ENCODE results near the gene MED23. TPM values are rescaled to one million over a fixed set of nuclear protein-coding genes. Genes with fewer than 3 reads are reported as not detected.

Gene MED23
- total RNA-seq, 4 donors from 2014 or later: 28.8 to 50.3 (median 36.7) TPM

DNA sequence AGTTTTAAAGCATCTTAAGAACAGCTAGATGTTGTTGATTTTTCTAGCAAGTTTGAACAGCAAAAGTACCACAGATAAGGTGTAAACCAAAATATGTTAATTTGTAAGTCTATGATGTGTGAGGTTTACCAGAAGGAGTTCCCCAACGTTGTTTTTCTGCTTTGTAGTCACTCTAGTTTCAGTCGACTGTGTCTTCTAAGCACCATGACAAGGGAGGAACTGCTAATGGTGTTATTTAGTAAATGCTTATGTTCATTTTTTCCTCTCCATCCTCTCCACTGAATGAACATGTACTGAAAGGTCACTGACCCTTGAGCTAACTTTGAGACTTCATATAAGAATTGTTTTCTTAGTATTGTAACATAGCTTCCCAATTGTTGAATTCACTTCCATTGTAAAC lies 12.1 kb upstream of the MED23 start:
- Histone ChIP-seq H3K4me1 (peaks cover 0 to 2% (median 0%) of the 10 kb centered on the region in 4 donors), H3K36me3 (no peaks in the 10 kb centered on the region), H3K9me3 (no peaks in the 10 kb centered on the region), H3K27me3 (no peaks in the 10 kb centered on the region), H3K27ac (no peak overlapping the region), H3K4me3 (no peak overlapping the region)
- TF ChIP-seq POLR2A (IDR thresholded peaks at IDR 0.05): no peak
- TF ChIP-seq, protein P1, sequence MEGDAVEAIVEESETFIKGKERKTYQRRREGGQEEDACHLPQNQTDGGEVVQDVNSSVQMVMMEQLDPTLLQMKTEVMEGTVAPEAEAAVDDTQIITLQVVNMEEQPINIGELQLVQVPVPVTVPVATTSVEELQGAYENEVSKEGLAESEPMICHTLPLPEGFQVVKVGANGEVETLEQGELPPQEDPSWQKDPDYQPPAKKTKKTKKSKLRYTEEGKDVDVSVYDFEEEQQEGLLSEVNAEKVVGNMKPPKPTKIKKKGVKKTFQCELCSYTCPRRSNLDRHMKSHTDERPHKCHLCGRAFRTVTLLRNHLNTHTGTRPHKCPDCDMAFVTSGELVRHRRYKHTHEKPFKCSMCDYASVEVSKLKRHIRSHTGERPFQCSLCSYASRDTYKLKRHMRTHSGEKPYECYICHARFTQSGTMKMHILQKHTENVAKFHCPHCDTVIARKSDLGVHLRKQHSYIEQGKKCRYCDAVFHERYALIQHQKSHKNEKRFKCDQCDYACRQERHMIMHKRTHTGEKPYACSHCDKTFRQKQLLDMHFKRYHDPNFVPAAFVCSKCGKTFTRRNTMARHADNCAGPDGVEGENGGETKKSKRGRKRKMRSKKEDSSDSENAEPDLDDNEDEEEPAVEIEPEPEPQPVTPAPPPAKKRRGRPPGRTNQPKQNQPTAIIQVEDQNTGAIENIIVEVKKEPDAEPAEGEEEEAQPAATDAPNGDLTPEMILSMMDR (IDR thresholded peaks at IDR 0.05): no peak
- DNase-seq: no peak

DNA sequence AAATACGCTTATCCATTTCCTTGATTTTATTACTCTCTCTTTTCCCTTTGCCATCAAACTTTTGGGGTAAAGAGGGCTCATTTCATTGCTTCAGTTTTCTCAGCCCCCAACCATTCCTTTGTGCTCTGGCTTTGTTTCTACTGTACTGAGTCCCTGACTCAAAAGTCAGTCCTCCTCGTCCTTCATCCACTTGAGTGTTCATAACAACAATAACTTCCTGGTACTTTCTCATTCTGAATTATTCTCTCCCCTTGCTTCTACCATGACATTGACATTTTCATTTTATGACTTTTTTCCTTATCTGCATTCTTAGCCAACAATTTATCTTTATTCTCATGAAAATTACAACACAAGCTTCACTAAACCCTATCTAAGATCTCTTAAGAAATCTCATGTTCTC lies 10.0 kb upstream of the MED23 start:
- Histone ChIP-seq H3K27me3 (no peaks in the 10 kb centered on the region), H3K9me3 (no peaks in the 10 kb centered on the region), H3K27ac (no peak overlapping the region), H3K4me3 (peak overlapping the region in 1 of 4 donors; percentile 27), H3K4me1 (peaks cover 0 to 2% (median 0%) of the 10 kb centered on the region in 4 donors), H3K36me3 (no peaks in the 10 kb centered on the region)
- no peak for DNase-seq
- TF ChIP-seq POLR2A (IDR thresholded peaks at IDR 0.05): no peak
- TF ChIP-seq, protein P1 (IDR thresholded peaks at IDR 0.05): no peak

DNA sequence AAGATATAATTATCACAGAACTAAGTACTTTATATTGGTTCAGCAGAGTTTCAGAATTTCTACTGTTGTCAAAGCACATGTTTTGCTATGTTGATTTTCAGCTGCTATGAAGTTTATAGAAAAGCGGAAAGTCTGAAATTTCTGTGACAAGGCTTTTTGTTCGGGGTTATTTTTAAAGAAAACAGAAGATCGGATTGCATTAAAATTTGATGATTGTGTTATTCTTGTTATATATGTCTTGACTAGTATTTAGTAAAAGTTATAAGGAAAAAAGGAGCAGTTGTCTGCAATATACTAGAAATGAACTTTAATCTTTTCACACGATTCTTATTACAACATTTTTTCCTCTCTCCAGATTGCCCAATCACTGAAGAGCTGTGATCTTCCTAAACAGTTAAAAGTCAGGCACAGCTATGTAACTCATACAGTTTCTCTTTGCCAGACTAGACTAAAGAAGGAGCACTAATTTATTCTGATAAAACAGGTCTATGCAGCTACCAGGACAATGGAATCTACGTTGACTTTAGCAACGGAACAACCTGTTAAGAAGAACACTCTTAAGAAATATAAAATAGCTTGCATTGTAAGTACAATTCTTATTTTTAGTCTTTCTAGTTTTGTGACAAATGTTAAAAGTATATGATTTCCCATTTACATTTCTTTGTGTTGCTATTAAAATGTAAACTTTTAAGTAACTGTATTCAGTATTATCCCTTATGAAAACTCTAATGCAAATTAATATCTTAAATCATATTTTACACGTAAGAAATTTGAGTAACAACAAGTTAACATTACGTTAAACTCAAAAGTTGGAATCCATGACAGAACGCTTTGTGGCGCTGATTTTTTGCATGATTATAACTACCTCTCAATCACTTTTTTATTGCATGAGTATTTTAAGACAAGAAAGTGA lies 9.1 kb upstream of the MED23 start, which contains the start of gene ENPP3:
ENPP3 (plus strand) TSS at position 423 of the 913 bp plus-strand sequence; CDS start at position 506, 83 bp downstream.
- Histone ChIP-seq H3K27ac (no peak within 1 kb of the TSS), H3K4me3 (peak within 1 kb of the TSS in 2 of 4 donors; percentile 0 to 27), H3K36me3 (no peaks in the 10 kb centered on the region), H3K4me1 (peaks cover 0 to 2% (median 0%) of the 10 kb centered on the region in 4 donors), H3K9me3 (no peaks in the 10 kb centered on the region), H3K27me3 (no peaks in the 10 kb centered on the region)
- DNase-seq: no peak
- peak; percentile 43 to 53 for TF ChIP-seq POLR2A (IDR thresholded peaks at IDR 0.05)
- TF ChIP-seq, protein P1 (IDR thresholded peaks at IDR 0.05): no peak

DNA sequence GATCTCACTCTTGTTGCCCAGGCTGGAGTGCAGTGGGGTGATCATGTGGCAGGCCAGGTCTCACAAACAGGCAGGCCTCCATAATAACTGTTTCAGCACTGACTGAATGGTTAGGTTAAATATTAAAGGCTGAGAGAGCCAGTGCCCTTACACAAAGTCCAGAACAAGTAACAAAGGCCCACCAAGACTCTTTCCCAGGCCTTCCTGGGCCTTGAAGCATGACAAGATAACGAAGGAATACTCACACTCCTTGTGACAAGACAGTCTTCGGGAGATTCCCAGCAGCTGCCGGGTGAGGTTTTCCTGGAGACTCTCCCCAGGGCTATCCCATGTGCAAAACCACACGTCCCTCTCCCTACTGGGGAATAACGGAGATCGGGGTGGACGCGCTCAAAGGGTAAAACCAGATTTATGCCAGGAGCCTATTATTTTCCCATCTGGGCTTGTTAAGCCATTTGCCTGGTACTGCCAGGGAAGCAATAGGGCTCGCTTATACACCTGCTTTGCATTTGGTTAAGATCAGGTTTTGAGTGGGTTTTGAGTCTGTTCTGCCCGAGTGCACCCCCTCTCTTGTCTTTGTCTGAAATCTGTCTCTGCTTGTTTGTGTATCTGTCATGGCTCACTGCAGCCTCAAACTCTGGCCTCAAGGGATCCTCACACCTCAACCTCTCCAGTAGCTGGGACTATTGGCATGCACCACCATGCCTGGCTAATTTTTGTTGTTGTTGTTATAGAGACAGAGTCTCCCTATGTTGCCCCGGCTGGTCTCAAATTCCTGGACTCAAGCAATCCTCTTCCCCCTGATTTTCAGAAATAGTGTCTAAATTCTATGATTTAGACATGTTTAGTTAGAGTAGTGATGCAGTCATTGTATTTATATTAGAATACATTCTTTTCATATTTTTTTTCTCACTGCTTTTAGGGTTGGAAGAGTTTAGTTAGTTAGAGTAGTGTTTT lies 7.6 kb upstream of the MED23 start:
- H3K36me3 ChIP-seq: no peaks in the 10 kb centered on the region
- no peak overlapping the region for H3K4me3 ChIP-seq
- no peak overlapping the region for H3K27ac ChIP-seq
- no peak for TF ChIP-seq POLR2A (IDR thresholded peaks at IDR 0.05)
- TF ChIP-seq, protein P1 (IDR thresholded peaks at IDR 0.05): no peak
- peak in 2 of 3 donors; percentile 49 to 50 for DNase-seq
- H3K27me3 ChIP-seq: no peaks in the 10 kb centered on the region
- peaks cover 0 to 2% (median 0%) of the 10 kb centered on the region in 4 donors for H3K4me1 ChIP-seq
- no peaks in the 10 kb centered on the region for H3K9me3 ChIP-seq

DNA sequence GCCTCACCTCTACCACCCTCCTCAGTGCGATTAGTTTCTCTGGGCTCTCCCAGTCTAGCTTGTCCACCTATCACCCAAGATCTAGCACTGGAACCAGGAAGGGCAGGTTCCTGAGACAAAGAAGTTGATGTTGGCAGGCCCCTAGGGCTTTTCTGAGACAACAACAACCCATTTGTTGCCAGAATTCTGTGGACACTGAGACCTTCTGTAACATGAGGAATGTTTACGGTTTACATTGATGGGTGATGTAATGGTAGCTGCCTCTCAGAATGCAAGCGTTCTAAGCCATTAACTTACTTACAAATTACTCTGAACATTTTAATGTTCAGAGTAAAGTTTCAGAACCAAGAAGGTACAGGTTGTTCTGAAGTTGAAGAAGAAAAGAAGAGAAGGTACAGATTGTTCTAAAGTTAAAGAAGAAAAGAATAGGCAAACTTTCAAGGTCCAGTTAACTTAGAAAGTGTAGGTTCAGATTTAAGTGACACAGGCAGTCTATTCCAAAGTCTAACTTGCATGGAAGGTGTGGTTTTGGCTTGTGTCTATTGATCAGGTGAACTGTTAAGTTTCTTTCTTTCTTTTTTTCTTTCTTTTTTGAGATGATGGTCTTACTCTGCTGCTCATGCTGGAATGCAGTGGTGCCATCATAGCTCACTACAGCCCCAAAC lies 3.7 kb upstream of the MED23 start:
- Histone ChIP-seq H3K4me1 (peaks cover 0 to 3% (median 1%) of the 10 kb centered on the region in 4 donors), H3K27ac (no peak overlapping the region), H3K4me3 (no peak overlapping the region), H3K27me3 (no peaks in the 10 kb centered on the region), H3K9me3 (no peaks in the 10 kb centered on the region), H3K36me3 (no peaks in the 10 kb centered on the region)
- no peak for DNase-seq
- TF ChIP-seq, protein P1 (IDR thresholded peaks at IDR 0.05): no peak
- TF ChIP-seq POLR2A (IDR thresholded peaks at IDR 0.05): no peak

All from Peyer's patch (tissue), 4 donors.